Activated CD8-positive, alpha-beta memory T cell treated with anti-CD3 and anti-CD28 coated beads, Interleukin-2, amount 50 U/mL, for 1 hour (primary cell): ENCODE results near the gene LCORL.
"Not testable (repeated sequence)": the region's sequence is repeated elsewhere in the genome, so short reads cannot be mapped to it uniquely, and the experiment has no call there.

Experiments
- DNase-seq: peaks from one replicate; pipeline ENCODE4 v3.0.0-alpha.2; 2020; ENCODE audit errors: extremely low read depth

The LCORL gene

GRCh38 chr4:17933126-17933525 lies 88.4 kb downstream of the LCORL start:
- no peak for DNase-seq

DNA sequence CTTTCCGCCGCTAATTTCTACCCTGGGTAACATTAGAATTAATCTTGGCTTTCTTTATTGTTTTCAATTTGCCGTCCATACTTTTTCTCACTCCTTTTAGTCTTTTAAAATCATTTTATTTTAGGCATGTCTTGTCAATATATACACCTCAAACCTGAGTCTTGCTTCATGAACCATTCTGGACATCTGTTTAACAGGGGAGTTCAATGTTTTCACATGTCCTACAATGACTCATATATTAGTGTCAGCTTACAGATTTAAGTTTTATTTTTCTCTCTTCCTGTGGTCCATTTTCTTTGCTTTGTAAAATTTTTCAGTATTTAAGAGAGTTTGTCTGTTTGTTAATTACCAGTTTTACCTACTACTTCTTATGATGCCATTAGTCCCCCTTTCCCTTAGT lies 89.5 kb downstream of the LCORL start:
- DNase-seq, result no peak

GRCh38 chr4:17930256-17930655 lies 91.3 kb downstream of the LCORL start:
- DNase-seq, result no peak

DNA sequence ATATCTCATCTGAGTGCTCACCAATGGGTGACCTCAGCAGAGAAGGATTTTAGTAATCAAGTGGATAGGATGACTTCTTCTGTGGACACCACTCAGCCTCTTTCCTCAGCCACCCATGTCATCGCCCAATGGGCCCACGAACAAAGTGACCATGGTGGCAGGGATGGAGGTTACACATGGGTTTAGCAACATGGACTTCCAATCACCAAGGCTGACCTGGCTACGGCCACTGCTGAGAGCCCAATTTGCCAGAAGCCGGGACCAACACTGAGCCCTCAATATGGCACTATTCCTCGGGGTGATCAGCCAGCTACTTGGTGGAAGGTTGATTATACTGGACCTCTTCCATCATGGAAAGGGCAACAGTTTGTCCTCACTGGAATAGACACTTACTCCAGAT lies 97.4 kb downstream of the LCORL start:
- no peak for DNase-seq

DNA sequence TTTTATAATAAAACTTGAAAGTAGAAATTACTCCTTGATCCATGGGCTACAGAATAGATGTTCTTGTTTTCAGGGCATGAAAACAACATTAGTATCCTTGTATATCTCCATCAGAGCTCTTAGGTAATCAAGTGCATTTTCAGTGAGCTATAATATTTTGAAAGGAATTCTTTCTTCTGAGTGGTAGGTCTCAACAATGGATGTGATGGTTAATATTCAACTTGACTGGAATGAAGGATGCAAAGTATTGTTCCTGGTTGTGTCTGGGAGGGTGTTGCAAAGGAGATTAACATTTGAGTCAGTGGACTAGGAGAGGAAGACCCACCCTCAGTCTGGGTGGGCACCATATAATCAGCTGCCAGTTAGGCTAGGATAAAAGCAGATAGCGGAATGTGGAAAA lies 100.1 kb downstream of the LCORL start:
- DNase-seq, result no peak

GRCh38 chr4:17920681-17921080 lies 100.9 kb downstream of the LCORL start:
- DNase-seq, result no peak

GRCh38 chr4:17915439-17915838 lies 106.1 kb downstream of the LCORL start:
- no peak for DNase-seq

- DNase-seq, result no peak
These were observed 109.5 kb downstream of the LCORL start for GRCh38 chr4:17912011-17912410.

GRCh38 chr4:17911608-17912007 lies 109.9 kb downstream of the LCORL start:
- no peak for DNase-seq

DNA sequence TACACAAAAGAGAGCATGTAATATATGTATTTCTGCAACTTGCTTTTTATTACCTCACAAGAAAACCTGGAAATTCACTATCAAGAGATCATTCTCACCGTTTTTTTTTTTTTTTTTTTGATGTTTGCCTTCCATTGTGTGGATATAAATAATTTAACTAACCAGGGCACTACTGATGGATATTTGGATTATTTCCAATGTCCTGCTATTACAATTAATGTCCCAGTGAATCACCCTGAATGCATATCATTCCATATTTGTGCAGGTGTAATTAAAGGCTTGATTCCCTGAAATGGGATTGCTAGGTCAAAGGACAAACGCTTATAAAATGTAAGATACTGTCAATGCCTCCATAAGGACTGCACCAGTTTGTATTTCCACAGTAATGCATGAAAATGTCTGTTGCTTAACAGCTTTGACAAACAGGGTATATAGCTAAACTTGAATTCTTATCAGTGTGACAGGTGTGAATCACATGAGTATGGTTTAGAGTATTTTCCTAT lies 123.0 kb downstream of the LCORL start:
- DNase-seq, result no peak

DNA sequence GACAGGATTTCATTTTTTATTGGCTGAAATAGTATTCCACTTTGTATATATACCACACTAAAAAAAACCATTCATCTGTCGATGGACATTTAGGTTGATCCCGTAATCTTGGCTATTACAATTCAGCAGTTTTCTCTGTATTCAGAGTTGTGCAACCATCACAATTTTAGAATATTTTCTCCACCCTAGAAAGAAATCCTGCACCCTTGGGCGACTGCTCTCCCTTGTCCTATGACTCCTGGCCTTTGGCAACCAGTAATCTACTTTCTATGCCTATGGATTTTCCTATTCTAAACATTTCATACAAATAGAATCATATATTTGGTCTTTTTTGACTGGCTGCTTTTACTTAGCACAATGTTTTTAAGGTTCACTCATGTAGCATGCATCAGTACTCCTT lies 126.1 kb downstream of the LCORL start:
- DNase-seq, result no peak

GRCh38 chr4:17894421-17894820 lies 127.1 kb downstream of the LCORL start:
- no peak for DNase-seq

GRCh38 chr4:17889692-17890091 lies 131.9 kb downstream of the LCORL start:
- no peak for DNase-seq

GRCh38 chr4:17884511-17884910 lies 137.0 kb downstream of the LCORL start:
- no peak for DNase-seq

DNA sequence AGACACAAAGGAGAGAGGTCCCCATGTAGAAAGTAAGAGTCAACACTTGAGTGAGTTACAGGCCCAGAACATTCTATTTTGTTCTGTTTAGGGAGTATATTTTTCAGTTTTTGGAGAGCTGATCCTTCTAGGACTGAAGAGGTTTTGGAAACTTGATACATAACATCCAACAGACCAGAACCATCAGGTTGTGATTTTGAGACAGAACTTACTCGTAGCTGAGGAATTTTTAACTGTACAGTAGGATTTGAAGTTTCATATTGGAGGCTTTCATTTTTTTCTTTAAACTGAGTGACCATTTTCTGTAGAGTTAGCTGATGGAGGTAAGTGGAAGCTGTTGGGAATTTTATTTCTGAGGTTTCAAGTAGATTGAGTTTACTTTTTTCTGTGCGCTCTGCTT lies 137.5 kb downstream of the LCORL start:
- no peak for DNase-seq

DNA sequence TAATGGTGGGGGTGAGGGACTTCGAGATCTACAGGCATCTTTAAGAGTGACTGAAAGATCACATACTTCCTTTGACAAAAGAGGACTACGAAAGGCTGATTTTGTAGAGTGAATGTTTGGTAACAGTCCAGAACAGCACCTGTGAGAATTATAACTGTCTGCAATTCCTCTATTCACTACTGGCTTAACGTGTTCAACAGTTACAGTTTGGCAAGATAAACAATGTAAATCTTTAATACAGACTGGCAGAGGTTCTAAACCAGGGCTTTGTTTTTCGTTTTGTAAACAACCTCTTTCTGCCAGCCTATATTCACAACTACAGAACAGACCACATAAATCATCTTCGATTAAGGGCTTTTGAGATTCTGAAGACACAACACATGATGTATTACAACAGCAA lies 143.9 kb downstream of the LCORL start:
- no peak for DNase-seq

DNA sequence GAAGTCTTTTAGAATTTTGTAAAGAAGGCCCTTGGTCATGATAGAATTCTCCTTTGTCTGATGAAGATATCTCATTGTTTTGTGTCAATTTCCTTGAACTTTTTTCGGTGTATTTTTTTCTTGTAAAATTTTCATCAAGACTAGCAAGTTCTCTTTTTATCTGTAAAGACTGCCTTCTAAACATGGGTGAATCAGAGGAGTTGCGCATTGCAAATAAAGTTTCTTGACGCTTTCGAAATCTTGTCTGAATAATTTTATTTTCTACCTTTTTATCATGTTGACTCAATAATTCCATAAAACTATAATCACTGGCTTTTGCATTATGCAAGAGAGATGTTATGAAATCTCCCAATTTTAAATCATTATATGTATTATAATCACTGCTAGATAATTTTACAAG lies 144.6 kb downstream of the LCORL start:
- DNase-seq, result no peak

GRCh38 chr4:17875402-17876070 lies 146.0 kb downstream of the LCORL start:
- no peak for DNase-seq

- no peak for DNase-seq
These were observed 152.2 kb downstream of the LCORL start for GRCh38 chr4:17869327-17869726.

DNA sequence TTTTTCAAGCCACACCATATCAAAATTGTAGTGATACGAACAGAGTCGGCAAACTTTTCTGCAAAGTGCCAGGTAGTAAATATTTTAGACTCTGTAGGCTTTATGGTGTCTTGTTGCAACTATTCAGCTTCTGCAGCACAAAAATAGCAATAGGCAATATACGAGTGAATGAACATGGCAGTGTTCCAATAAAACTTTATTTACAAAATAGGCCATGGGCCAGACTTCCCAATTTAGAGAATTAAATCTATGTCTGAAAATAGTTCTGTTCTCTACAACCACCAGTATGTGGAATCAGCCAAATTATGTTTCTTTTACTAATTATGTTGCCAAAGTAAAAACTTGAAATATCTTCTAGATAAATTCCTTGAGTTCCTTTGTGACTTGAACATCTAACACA lies 154.3 kb downstream of the LCORL start:
- DNase-seq, result no peak

GRCh38 chr4:17866810-17867209 lies 154.7 kb downstream of the LCORL start:
- DNase-seq, result no peak

GRCh38 chr4:17865866-17866363 lies 155.6 kb downstream of the LCORL start:
- DNase-seq, result no peak

DNA sequence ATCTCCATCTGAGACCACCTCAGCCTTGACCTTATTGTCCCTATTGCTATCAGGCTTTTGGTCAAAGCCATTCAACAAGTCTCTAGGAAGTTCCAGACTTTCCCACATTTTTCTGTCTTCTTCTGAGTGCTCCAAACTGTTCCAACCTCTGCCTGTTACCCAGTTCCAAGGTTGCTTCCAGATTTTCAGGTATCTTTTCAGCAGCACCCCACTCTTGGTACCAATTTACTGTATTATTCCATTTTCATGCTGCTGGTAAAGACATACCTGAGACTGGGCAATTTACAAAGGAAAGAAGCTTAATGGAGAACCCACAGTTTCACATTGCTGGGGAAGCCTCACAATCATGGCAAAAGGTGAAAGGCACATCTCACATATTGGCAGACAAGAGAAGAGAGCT lies 159.6 kb downstream of the LCORL start:
- not testable (repeated sequence) for DNase-seq

DNA sequence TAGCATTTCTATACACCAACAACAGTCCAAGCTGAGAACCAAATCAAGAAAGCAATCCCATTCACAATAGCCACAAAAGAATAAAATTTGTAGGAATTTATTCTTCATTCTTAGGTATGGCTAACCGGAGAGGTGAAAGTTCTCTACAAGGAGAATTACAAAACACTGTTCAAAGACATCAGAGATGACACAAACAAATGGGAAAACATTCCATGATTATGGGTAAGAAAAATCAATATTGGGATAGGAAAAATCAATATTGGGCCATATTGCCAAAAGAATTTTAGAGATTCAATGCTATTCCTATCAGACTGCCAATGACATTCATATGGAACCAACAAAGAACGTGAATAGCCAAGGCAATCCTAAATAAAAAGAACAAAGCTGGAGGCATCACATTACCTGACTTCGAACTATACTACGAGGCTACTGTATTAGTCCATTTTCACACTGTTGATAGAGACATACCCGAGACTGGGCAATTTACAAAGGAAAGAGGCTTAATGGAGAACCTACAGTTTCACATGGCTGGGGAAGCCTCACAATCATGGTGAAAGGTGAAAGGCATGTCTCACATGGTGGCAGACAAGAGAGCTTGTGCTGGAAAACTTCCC lies 161.7 kb downstream of the LCORL start:
- no peak for DNase-seq
